GM23338 (cell line): ENCODE results near the gene MAMDC2.

Source experiments
- CTCF ChIP-seq, 2 experiments: fragments of 200-600 bp in 1 of 2; sonication (generic) in 1 of 2; conservative IDR thresholded peaks; 2 replicates each; pipeline versions ENCODE4 v1.5.1 to v1.6.1; 2016 to 2017; ENCODE audit warnings: antibody characterized with exemption in 2 of 2, low read depth in 2 of 2, mild to moderate bottlenecking in 2 of 2, moderate library complexity in 1 of 2
- EZH2 ChIP-seq: fragments of 200-600 bp; sonication (generic); IDR thresholded peaks from one replicate; pipeline ENCODE4 v1.8.0; 2017; ENCODE audit warnings: antibody characterized with exemption, mild to moderate bottlenecking, low read depth; ENCODE audit not compliant: unreplicated experiment

- TF ChIP-seq CTCF (conservative IDR thresholded peaks at IDR 0.05; ENCODE audit: low read depth in 2 of 2) (no peak), EZH2 (no peak)
Measured at GRCh38 chr9:70101265-70101664, 57.6 kb downstream of the MAMDC2 start.
